ENCODE measurements around the gene OR51I2.

Gene OR51I2

DNA sequence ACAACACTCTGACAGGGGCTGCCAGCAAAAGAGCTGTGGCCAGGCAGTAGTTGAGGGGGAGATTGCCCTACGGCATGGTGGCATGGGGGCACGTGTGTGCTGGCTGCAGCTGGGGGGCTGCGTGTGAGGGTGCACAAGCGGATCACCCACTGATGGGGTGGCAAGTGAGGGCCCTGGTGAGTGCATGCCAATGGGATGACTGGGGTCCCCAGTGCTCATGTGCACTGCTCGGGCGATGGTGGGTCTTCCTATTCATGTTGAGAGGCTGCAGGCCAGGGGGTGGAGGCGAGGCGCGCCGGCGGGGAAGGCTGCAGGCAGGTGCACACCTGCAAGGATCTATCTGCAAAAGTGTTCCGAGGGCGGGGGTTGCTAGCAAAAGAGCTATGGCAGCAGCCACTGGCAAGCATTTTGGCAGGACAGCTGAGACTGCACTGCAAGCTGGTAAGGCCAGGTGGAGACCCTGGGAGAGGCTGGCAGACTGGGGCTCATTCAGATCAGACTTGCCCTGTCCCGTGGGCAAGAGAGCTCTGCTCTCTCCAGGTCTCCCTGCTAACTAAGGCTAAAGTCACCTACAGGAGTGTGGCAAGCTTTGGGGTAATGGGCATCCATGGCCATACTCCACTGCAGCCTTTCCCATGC lies 12.0 kb downstream of the OR51I2 start (continued):
- TF ChIP-seq, protein P1, sequence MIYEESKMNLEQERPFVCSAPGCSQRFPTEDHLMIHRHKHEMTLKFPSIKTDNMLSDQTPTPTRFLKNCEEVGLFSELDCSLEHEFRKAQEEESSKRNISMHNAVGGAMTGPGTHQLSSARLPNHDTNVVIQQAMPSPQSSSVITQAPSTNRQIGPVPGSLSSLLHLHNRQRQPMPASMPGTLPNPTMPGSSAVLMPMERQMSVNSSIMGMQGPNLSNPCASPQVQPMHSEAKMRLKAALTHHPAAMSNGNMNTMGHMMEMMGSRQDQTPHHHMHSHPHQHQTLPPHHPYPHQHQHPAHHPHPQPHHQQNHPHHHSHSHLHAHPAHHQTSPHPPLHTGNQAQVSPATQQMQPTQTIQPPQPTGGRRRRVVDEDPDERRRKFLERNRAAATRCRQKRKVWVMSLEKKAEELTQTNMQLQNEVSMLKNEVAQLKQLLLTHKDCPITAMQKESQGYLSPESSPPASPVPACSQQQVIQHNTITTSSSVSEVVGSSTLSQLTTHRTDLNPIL (CRISPR knock-in tag; IDR thresholded peaks at IDR 0.05; ENCODE audit: low read depth) = no peak

DNA sequence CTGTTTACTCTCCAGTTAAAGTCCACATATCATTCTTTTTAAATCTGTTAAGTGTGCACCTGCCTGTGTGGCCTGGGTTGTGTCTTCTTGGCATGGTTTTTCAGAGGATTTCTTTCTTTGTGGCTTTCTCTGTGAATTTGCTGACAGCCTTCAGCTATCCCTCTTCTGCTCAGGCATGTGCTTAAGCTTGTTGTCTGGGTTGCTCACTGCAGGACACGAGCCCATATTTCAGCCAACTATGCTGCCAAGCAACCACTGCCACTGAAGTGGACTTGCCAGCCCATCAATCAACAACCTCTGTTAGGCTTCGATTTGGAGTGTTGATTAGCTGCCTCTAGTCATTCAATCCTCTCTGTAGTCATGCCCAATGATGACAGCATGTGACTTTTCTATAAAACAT lies 18.4 kb downstream of the OR51I2 start:
- no peak for ATAC-seq
- TF ChIP-seq PPARA (CRISPR knock-in tag; IDR thresholded peaks at IDR 0.05; ENCODE audit: borderline replicate concordance) = no peak
- no peak for TF ChIP-seq ISL1 (CRISPR knock-in tag; IDR thresholded peaks at IDR 0.05)
- no peak for TF ChIP-seq TOX (CRISPR knock-in tag; IDR thresholded peaks at IDR 0.05; ENCODE audit: borderline replicate concordance)
- no peak for TF ChIP-seq ARNTL (CRISPR knock-in tag; IDR thresholded peaks at IDR 0.05; ENCODE audit: borderline replicate concordance, low read depth)
- TF ChIP-seq ZFP3 (CRISPR knock-in tag; IDR thresholded peaks at IDR 0.05) = no peak
- TF ChIP-seq, protein P2, sequence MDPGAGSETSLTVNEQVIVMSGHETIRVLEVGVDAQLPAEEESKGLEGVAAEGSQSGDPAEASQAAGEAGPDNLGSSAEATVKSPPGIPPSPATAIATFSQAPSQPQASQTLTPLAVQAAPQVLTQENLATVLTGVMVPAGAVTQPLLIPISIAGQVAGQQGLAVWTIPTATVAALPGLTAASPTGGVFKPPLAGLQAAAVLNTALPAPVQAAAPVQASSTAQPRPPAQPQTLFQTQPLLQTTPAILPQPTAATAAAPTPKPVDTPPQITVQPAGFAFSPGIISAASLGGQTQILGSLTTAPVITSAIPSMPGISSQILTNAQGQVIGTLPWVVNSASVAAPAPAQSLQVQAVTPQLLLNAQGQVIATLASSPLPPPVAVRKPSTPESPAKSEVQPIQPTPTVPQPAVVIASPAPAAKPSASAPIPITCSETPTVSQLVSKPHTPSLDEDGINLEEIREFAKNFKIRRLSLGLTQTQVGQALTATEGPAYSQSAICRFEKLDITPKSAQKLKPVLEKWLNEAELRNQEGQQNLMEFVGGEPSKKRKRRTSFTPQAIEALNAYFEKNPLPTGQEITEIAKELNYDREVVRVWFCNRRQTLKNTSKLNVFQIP (CRISPR knock-in tag; IDR thresholded peaks at IDR 0.05; ENCODE audit: borderline replicate concordance, low read depth) = no peak
- TF ChIP-seq, protein P3, sequence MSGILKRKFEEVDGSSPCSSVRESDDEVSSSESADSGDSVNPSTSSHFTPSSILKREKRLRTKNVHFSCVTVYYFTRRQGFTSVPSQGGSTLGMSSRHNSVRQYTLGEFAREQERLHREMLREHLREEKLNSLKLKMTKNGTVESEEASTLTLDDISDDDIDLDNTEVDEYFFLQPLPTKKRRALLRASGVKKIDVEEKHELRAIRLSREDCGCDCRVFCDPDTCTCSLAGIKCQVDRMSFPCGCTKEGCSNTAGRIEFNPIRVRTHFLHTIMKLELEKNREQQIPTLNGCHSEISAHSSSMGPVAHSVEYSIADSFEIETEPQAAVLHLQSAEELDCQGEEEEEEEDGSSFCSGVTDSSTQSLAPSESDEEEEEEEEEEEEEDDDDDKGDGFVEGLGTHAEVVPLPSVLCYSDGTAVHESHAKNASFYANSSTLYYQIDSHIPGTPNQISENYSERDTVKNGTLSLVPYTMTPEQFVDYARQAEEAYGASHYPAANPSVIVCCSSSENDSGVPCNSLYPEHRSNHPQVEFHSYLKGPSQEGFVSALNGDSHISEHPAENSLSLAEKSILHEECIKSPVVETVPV (CRISPR knock-in tag; IDR thresholded peaks at IDR 0.05) = no peak

DNA sequence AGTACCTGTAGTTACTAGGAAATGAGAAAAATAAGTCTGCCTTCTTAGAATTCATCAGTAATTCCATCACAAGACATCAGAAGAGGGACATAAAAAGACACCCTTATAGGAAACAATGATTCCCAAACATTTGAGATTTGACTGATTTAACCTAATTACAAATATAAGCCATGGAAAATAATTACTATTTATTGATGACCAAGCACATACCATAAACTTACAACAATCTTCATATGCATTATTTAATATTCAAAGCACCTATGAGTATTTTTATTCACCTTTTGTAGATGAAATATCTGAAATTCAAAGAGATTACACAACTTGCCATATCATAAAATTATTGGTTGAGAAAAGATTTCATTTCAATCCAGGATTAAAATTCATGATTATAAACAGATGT lies 24.8 kb downstream of the OR51I2 start:
- ATAC-seq = no peak

DNA sequence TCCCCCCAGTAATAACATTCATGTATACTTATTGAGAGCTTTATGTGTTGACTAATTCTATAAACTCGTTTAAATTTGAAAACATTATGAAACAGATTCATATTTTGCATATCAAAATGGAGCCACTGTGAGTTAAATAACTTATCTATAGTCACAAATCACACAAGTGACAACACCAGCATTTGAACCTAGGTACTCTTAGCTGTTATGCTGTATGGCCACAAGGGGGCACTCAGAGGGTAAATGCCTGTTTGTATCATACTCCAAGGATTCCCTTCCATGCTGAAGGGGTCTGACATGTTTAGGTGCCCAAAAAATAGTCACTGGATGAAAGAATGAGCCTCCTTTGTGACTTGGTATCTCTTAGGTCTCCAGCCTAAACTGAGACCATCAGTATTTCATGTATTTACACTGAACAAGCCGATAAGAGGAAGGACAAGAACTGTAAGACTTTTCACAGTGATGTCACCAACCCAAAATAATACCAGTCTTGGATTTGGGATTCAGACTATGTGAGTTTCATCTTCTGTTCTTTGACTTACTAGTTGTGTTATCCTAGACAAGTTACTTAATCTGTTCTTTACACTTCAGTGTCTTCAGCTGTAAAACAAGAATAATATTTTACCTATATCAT lies 27.2 kb downstream of the OR51I2 start:
- TF ChIP-seq, protein P2 (CRISPR knock-in tag; IDR thresholded peaks at IDR 0.05; ENCODE audit: borderline replicate concordance, low read depth) = no peak
- ATAC-seq = peak; percentile 84

More for the DNA sequence above, 24.8 kb downstream of the OR51I2 start:
- no peak for TF ChIP-seq ZNF565 (CRISPR knock-in tag; conservative IDR thresholded peaks at IDR 0.05; ENCODE audit: low read depth)
- TF ChIP-seq ZNF70 (CRISPR knock-in tag; IDR thresholded peaks at IDR 0.05) = no peak
- no peak for TF ChIP-seq ZFP30 (CRISPR knock-in tag; IDR thresholded peaks at IDR 0.05)
- no peak for TF ChIP-seq RARB (CRISPR knock-in tag; IDR thresholded peaks at IDR 0.05)
- no peak for TF ChIP-seq TCF4 (CRISPR knock-in tag; IDR thresholded peaks at IDR 0.05; ENCODE audit: borderline replicate concordance)
- TF ChIP-seq ARNTL (CRISPR knock-in tag; IDR thresholded peaks at IDR 0.05; ENCODE audit: borderline replicate concordance, low read depth) = no peak
- TF ChIP-seq, protein P2 (CRISPR knock-in tag; IDR thresholded peaks at IDR 0.05; ENCODE audit: borderline replicate concordance, low read depth) = no peak
- no peak for TF ChIP-seq CSDC2 (CRISPR knock-in tag; IDR thresholded peaks at IDR 0.05)
- no peak for TF ChIP-seq SNAI2 (CRISPR knock-in tag; IDR thresholded peaks at IDR 0.05)
- TF ChIP-seq PPARA (CRISPR knock-in tag; IDR thresholded peaks at IDR 0.05; ENCODE audit: borderline replicate concordance) = no peak
- TF ChIP-seq ISL1 (CRISPR knock-in tag; IDR thresholded peaks at IDR 0.05) = no peak
- TF ChIP-seq, protein P4, sequence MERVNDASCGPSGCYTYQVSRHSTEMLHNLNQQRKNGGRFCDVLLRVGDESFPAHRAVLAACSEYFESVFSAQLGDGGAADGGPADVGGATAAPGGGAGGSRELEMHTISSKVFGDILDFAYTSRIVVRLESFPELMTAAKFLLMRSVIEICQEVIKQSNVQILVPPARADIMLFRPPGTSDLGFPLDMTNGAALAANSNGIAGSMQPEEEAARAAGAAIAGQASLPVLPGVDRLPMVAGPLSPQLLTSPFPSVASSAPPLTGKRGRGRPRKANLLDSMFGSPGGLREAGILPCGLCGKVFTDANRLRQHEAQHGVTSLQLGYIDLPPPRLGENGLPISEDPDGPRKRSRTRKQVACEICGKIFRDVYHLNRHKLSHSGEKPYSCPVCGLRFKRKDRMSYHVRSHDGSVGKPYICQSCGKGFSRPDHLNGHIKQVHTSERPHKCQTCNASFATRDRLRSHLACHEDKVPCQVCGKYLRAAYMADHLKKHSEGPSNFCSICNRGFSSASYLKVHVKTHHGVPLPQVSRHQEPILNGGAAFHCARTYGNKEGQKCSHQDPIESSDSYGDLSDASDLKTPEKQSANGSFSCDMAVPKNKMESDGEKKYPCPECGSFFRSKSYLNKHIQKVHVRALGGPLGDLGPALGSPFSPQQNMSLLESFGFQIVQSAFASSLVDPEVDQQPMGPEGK (CRISPR knock-in tag; IDR thresholded peaks at IDR 0.05; ENCODE audit: borderline replicate concordance) = no peak
- TF ChIP-seq ZFP3 (CRISPR knock-in tag; IDR thresholded peaks at IDR 0.05) = no peak

Data from SK-N-SH treated with all-trans-retinoic acid at 6 μM for 48 hours (cell line).